ENCODE results near the gene AAGAB.
"Not testable (repeated sequence)": the region's sequence is repeated elsewhere in the genome, so short reads cannot be mapped to it uniquely, and the experiment has no call there.

The AAGAB gene, protein sequence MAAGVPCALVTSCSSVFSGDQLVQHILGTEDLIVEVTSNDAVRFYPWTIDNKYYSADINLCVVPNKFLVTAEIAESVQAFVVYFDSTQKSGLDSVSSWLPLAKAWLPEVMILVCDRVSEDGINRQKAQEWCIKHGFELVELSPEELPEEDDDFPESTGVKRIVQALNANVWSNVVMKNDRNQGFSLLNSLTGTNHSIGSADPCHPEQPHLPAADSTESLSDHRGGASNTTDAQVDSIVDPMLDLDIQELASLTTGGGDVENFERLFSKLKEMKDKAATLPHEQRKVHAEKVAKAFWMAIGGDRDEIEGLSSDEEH

DNA sequence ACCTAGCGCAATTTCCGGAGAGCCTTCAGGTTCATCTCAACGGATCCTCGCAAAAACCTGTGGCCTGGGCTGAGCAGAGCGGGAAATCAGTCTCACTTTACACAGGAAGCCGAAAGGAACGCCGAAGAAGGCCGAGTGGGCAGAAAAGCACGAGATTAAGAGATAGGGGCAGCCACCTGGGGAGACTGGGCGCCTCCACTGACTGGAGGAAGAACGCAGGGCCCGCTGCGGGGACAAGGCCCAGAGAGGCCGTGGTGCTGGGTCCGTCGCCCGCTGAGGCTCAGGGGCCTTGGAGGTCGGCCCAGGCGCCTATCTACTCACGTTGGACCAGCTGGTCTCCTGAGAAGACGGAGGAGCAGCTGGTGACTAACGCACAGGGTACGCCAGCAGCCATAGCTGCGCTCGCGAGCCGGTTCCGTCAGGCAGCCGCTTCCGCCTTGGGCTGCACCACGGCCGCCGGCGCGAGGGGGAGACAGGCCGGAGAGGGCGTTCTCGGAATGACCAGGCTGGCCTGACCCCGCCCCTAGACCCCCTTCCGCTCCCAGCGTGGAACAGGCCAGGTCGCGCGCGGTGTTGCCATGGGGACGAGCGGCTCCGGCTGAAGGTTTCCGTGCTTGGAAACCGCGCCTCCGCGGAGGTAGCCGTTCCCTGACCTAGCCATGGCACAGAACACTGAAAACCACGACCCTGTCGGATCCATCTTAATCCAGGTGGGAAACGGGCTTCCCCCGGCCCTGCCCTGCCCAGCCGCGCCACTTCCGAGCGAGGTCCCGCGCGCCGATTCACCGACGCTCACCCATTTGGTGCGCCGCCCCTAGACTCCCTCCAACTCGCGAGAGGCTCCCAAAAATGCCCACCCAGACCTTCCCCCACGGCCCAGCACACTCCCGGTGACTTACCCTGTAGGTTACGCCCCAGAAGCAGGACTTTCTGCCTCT, at the start of gene AAGAB, which contains the start of gene IQCH:
Gene AAGAB (minus strand): TSS at position 424 of the 938 bp plus-strand sequence. CDS start 30 bp downstream, at position 394.
Gene IQCH (plus strand): TSS at position 549 of the 938 bp plus-strand sequence. CDS start 111 bp downstream, at position 660.
- ATAC-seq (peak; percentile 93), DNase-seq (peak; percentile 99)
- H3K4me1 Mint-ChIP-seq, result peaks cover 41% of the 10 kb centered on the region
- H3K4me3 Mint-ChIP-seq, result peak within 1 kb of the TSS; percentile 96
- H3K9me3 Mint-ChIP-seq, result no peaks in the 10 kb centered on the region
- H3K27me3 Mint-ChIP-seq, result peaks cover 3% of the 10 kb centered on the region
- peaks cover 8% of the 10 kb centered on the region for H3K36me3 Mint-ChIP-seq (ENCODE audit: low read depth)
- H3K27ac Mint-ChIP-seq, result peak within 1 kb of the TSS; percentile 94

DNA sequence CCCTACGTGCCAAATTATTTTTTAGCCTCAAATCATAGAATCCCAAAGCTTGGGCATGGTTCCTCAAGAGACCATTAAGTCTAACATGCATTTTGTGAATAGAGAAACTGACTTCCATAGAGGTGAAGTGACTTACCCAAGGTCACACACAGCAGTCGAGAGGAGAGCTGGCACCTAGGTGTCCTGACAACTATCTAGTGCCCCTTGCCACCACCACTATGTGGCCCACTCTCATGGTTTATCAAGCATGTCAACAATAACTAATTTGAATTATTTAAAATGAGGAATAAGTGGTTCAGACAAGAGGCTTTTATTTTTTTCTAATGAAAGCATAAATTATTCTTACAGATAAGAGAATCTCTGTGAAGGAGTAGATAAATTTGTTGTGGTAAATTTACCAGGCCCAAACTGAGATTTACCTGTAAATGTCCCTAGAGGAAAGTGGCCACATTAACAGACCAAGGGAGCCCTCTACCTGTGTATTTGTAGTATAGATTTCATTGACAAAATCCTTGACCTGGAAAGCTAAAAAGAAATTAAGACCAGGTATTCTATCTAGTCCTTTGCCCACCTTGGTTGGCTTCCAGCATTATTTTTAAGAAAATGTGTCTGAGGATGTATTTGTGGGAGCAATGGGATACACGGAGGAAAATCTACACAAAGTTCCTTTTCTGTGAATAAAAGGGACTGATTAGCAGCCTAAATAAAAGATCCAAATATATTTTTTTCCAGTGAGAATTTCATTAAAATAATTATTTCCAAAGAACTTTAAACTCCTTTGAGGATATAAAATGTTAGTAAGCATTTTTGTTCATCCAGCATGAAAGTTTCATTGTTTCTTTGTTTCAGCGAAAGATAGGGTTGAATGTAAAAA, 49.3 kb upstream of the AAGAB start:
- H3K9me3 Mint-ChIP-seq, result no peaks in the 10 kb centered on the region
- no peak overlapping the region for H3K27ac Mint-ChIP-seq
- peak; percentile 3 for DNase-seq
- no peak for ATAC-seq
- H3K36me3 Mint-ChIP-seq (ENCODE audit: low read depth), result no peaks in the 10 kb centered on the region
- peaks cover 16% of the 10 kb centered on the region for H3K4me1 Mint-ChIP-seq
- peaks cover 19% of the 10 kb centered on the region for H3K27me3 Mint-ChIP-seq
- no peak overlapping the region for H3K4me3 Mint-ChIP-seq

DNA sequence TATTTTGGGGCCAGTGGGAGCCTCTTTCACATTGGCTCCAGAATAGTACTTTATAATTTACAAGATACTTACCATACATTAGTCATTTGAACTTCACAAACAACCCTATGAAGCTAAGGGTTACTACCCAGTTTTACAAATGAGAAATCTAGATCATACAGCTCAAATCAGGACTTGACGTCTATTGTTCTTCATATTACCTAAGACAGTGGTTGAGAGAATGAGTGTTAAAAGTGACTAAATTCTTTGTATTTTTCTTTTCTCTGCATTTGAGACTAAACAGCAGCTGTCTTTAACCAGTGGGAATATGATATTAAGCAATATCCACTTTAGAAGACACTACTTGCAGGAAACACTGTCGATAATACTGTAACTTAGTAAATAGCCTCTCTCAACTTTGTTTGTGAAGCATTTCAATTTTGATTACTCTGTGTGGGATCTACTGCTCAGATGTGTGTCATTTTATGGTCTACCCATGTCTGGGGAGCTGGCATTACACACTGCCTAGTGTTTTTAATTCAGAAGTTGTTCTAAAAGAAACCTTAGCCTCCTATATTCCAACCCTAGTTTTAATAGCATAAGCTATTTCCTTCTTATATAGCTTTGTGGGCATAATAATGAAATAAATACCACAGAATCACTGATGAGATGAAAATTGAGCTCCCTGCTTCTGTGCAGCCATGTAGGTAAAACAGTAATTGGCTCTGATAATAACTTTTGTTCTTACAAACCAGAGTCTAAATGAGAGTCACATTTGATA, 46.0 kb upstream of the AAGAB start:
- no peaks in the 10 kb centered on the region for H3K9me3 Mint-ChIP-seq
- H3K27me3 Mint-ChIP-seq, result peaks cover 7% of the 10 kb centered on the region
- H3K27ac Mint-ChIP-seq, result no peak overlapping the region
- no peaks in the 10 kb centered on the region for H3K4me1 Mint-ChIP-seq
- ATAC-seq (no peak), DNase-seq (no peak)
- H3K4me3 Mint-ChIP-seq, result no peak overlapping the region
- H3K36me3 Mint-ChIP-seq (ENCODE audit: low read depth), result no peaks in the 10 kb centered on the region

DNA sequence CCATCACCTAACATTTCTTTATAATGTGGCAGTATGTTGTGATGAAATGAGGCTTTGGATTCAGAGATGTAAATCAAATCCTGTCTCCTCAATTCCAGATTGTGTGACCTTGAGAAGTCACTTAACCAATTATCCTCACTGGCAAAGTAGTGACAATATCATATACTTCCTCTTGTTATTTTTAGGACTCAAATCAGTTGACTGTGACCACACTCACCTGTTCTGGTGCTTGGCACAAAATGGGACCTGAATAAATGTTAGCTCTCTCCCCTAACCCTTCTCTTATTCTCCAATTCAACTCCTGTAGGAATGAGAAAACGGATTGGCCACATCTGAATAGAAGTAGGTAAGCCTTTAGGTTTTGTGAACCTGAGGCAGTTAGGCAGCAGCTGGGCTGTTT, 42.2 kb upstream of the AAGAB start:
- H3K36me3 Mint-ChIP-seq (ENCODE audit: low read depth), result no peaks in the 10 kb centered on the region
- DNase-seq, result no peak
- no peak overlapping the region for H3K4me3 Mint-ChIP-seq
- H3K4me1 Mint-ChIP-seq, result no peaks in the 10 kb centered on the region
- ATAC-seq, result no peak
- no peaks in the 10 kb centered on the region for H3K27me3 Mint-ChIP-seq
- H3K27ac Mint-ChIP-seq, result no peak overlapping the region
- no peaks in the 10 kb centered on the region for H3K9me3 Mint-ChIP-seq

DNA sequence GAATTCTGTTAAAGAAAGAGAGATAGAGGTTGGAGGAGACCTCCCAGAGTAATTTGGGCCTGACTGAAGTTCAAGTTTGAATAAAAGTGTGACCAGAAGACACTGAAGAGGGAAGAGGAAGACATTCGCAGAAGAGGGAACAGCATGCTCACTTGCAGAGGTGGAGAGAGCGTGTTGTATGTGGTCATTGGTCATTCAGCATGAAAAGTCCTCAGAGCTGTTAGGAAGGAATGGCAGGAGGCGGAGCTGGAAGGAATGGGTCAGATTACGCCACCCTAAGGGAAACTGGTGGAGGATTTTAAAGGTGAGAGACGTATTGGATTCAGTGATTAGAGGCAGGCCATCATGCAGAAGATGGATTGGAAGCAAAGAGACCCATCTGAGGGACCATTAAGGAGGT, 41.7 kb upstream of the AAGAB start:
- no peak for DNase-seq
- ATAC-seq, result no peak
- H3K9me3 Mint-ChIP-seq, result no peaks in the 10 kb centered on the region
- H3K36me3 Mint-ChIP-seq (ENCODE audit: low read depth), result no peaks in the 10 kb centered on the region
- H3K27ac Mint-ChIP-seq, result no peak overlapping the region
- H3K4me1 Mint-ChIP-seq, result no peaks in the 10 kb centered on the region
- no peak overlapping the region for H3K4me3 Mint-ChIP-seq
- no peaks in the 10 kb centered on the region for H3K27me3 Mint-ChIP-seq

DNA sequence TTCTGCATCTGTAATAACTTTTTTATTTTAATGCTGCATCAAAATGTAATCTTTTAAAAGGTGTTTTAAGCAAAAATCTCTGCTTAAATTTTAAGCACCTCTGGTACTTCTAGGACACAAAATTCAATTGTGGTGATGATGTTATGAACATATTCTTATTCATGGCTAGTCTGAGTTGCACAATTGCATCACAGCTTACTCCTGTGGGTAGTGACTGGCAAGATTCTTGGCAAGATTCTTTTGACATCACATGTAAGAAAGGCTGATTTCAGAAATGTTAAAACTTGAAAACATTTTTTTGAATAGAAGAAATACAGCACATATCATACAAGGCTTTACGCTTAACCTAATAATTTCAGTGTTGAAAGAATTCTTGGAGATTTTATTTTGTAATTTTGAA, 35.9 kb upstream of the AAGAB start:
- Mint-ChIP-seq H3K27ac (no peak overlapping the region), H3K27me3 (no peaks in the 10 kb centered on the region)

DNA sequence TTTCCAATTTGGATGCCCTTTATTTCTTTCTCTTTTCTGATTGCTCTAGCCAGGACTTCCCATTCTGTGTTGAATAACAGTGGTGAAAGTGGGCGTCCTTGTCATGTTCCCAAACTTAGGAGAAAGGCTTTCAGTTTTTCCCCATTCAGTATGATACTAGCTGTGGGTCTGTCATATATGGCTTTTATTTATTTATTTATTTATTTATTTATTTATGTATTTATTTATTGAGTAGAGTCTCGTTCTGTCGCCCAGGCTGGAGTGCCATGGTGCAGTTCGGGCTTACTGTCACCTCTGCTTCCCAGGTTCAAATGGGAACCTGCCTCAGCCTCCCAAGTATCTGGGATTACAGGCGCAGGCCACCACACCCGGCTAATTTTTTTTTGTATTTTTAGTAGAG, 31.9 kb upstream of the AAGAB start:
- not testable (repeated sequence) for DNase-seq; ATAC-seq; H3K27ac Mint-ChIP-seq; H3K9me3 Mint-ChIP-seq; H3K36me3 Mint-ChIP-seq (ENCODE audit: low read depth); H3K4me3 Mint-ChIP-seq; H3K4me1 Mint-ChIP-seq; H3K27me3 Mint-ChIP-seq

More for the DNA sequence above, 35.9 kb upstream of the AAGAB start:
- DNase-seq (no peak), ATAC-seq (no peak)
- Mint-ChIP-seq H3K4me3 (no peak overlapping the region), H3K4me1 (no peaks in the 10 kb centered on the region), H3K36me3 (ENCODE audit: low read depth) (no peaks in the 10 kb centered on the region), H3K9me3 (no peaks in the 10 kb centered on the region)

DNA sequence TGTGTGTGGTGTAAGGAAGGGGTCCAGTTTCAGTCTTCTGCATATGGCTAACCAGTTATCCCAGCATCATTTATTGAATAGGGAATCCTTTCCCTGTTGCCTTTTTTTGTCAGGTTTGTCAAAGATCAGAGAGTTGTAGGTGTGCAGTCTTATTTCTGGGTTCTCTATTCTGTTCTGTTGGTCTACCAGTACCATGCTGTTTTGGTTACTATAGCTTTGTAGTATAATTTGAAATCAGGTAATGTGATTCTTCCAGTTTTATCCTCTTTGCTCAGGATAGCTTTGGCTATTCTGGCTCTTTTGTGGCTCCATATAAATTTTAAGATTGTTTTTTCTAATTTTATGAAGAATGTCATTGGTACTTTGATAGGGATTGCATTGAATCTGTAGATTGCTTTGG, 31.2 kb upstream of the AAGAB start:
- H3K36me3 Mint-ChIP-seq (ENCODE audit: low read depth); ATAC-seq; H3K27me3 Mint-ChIP-seq; DNase-seq; H3K27ac Mint-ChIP-seq; H3K9me3 Mint-ChIP-seq; H3K4me1 Mint-ChIP-seq; H3K4me3 Mint-ChIP-seq: not testable (repeated sequence)

DNA sequence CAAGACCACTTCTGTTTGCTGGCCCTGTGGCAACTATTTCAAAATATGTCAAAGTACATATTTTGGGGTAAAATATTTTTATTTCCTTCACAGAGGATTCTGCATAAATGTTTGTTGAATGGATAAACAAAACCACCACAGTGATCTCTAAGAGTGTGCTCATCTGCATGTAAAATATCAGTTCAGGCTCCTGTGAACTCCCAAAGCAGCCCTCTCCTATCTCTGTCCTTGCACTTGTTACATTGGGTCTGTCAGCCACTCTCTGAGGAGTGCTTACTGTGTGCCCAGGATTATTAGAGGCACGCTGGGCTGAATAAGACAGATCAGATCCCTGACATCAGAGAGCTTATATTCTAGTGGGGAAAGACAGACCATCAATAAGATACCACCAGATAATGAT, 27.3 kb upstream of the AAGAB start:
- Mint-ChIP-seq H3K36me3 (ENCODE audit: low read depth) (no peaks in the 10 kb centered on the region), H3K4me3 (no peak overlapping the region), H3K9me3 (no peaks in the 10 kb centered on the region), H3K27me3 (no peaks in the 10 kb centered on the region), H3K27ac (no peak overlapping the region), H3K4me1 (no peaks in the 10 kb centered on the region)
- DNase-seq (no peak), ATAC-seq (no peak)

DNA sequence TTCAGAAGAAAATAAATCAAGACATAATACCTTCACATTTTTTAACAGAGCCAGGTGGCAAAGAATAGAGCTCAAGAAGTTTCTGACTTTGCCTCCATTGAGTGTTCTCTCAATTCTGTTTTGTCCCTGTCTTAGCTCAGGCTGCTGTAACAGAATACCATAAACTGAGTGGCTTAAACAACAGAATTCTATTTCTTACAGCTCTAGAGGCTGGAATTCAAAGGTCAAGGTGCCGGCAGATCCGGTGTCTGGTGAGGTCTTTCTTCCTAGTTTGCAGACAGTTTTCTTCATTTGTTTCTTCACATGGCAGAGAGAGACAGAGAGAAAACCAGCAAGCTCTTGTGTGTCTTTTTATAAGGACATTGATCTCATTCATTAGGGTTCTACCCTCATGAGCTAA, 25.8 kb upstream of the AAGAB start:
- Mint-ChIP-seq H3K9me3 (no peaks in the 10 kb centered on the region), H3K27me3 (no peaks in the 10 kb centered on the region), H3K4me3 (no peak overlapping the region), H3K4me1 (no peaks in the 10 kb centered on the region), H3K27ac (no peak overlapping the region), H3K36me3 (ENCODE audit: low read depth) (peaks cover 1% of the 10 kb centered on the region)
- ATAC-seq, result no peak
- no peak for DNase-seq

DNA sequence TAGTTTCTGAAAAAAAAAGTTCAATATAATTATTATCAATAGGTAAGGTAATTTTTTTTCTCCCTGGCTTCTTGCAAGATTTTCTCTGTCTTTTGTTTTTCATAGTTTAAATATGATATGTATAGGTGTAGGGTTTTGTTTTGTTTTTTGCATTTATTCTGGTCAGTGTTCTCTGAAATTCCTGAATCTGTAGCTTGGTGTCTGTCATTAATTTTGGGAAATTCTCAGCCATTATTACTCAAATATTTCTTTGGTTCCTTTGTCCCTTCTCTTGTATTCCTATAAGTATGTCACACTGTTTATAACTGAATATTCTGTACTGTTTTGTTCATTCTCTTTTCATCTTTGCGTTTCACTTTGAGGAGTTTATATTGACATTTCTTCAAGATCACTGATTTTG, 22.2 kb upstream of the AAGAB start:
- H3K4me1 Mint-ChIP-seq, result no peaks in the 10 kb centered on the region
- DNase-seq (no peak), ATAC-seq (no peak)
- H3K4me3 Mint-ChIP-seq, result no peak overlapping the region
- peaks cover 8% of the 10 kb centered on the region for H3K36me3 Mint-ChIP-seq (ENCODE audit: low read depth)
- H3K27ac Mint-ChIP-seq, result no peak overlapping the region
- peaks cover 13% of the 10 kb centered on the region for H3K9me3 Mint-ChIP-seq
- no peaks in the 10 kb centered on the region for H3K27me3 Mint-ChIP-seq

DNA sequence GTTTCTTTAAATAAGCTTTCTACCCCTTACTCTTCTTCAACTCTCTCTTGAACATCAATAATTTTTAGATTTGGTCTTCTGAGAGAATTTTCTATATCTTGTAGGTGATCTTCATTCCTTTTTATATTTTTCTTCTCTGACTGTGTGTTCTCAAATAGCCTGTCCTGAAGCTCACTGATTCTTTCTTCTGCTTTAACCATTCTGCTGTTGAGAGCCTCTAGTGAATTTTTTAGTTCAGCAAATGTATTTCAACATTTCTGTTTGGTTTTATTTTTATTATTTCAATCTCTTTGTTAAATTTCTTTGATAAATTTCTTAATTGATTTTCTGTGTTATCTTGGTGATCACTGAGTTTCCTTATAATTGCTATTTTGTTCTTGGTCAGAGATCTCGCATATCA, 19.8 kb upstream of the AAGAB start:
- Mint-ChIP-seq H3K9me3 (peaks cover 13% of the 10 kb centered on the region), H3K27me3 (peaks cover 4% of the 10 kb centered on the region)

DNA sequence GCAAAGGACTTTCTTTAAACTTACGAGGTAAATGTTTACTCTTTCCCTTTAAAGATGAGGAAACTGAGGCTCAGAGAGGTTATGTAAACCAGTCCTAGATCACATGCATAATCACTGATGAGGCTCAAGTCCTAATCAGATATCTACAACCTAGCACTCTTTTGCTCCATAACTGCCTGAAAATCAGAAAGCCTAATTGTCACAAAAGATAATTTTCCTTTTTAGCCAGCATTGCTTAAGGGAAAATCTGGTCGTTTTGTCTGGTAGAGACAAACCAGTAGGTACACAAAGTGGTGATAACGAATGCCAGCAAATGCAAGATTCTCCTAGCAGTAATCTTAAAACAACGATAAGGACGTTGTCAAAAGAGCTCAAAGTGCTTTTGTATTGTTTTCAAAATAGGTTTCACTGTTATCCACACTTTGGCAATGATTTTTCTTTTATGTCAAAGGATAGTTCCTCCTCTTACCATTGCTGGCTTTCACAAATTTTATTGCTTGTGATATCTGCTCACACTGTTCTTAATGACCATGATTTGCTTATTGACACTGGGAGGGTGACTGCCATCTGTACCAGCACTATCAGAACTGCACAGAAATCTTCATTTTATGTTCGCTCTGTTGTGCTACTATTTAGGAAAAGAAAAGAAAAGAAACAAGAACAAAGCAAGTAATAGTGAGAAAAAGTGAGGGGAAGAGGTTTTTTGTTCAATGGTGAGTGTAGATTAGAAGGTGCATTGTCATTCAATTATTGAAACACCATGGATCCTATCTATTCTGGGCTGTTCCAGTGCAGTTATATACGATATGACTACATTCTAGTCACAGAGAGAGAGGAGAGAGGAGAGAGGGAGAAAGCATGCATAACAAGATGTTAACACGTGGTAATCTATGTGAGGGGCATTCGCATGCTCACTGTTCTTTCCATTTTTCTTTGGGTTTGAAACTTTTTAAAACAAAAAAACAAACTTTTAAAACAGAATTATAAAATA, 13.8 kb upstream of the AAGAB start:
- ATAC-seq (no peak), DNase-seq (no peak)
- peaks cover 4% of the 10 kb centered on the region for H3K27me3 Mint-ChIP-seq
- no peaks in the 10 kb centered on the region for H3K4me1 Mint-ChIP-seq
- no peaks in the 10 kb centered on the region for H3K9me3 Mint-ChIP-seq
- H3K27ac Mint-ChIP-seq, result no peak overlapping the region
- H3K36me3 Mint-ChIP-seq (ENCODE audit: low read depth), result no peaks in the 10 kb centered on the region
- no peak overlapping the region for H3K4me3 Mint-ChIP-seq

More for the DNA sequence above, 19.8 kb upstream of the AAGAB start:
- H3K4me1 Mint-ChIP-seq, result no peaks in the 10 kb centered on the region
- H3K27ac Mint-ChIP-seq, result no peak overlapping the region
- H3K36me3 Mint-ChIP-seq (ENCODE audit: low read depth), result peaks cover 8% of the 10 kb centered on the region
- DNase-seq (no peak), ATAC-seq (no peak)
- H3K4me3 Mint-ChIP-seq, result no peak overlapping the region
